ENCODE data around the gene TPST2. TPM values are rescaled to one million over a fixed set of nuclear protein-coding genes. Genes with fewer than 3 reads are reported as not detected.
"Not testable (repeated sequence)": the region's sequence is repeated elsewhere in the genome, so short reads cannot be mapped to it uniquely, and the experiment has no call there.

The TPST2 gene
- polyA plus RNA-seq, 1 donor: 7.2 TPM

DNA sequence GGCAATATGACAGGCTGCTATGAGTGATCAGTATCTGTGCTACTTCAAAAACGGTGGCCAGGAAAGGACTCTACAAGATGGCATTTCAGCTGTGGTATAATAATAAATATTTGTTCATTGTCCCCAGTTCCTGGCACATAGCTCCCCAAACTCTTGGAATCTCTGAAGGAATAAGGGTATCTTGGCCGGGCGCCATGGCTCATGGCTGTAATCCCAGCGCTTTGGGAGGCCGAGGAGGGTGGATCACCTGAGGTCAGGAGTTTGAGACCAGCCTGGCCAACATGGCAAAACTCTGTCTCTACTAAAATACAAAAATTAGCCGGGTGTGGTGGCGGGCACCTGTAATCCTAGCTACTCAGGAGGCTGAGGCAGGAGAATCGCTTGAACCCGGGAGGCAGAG, 61.4 kb downstream of the TPST2 start:
- not testable (repeated sequence) for DNase-seq

DNA sequence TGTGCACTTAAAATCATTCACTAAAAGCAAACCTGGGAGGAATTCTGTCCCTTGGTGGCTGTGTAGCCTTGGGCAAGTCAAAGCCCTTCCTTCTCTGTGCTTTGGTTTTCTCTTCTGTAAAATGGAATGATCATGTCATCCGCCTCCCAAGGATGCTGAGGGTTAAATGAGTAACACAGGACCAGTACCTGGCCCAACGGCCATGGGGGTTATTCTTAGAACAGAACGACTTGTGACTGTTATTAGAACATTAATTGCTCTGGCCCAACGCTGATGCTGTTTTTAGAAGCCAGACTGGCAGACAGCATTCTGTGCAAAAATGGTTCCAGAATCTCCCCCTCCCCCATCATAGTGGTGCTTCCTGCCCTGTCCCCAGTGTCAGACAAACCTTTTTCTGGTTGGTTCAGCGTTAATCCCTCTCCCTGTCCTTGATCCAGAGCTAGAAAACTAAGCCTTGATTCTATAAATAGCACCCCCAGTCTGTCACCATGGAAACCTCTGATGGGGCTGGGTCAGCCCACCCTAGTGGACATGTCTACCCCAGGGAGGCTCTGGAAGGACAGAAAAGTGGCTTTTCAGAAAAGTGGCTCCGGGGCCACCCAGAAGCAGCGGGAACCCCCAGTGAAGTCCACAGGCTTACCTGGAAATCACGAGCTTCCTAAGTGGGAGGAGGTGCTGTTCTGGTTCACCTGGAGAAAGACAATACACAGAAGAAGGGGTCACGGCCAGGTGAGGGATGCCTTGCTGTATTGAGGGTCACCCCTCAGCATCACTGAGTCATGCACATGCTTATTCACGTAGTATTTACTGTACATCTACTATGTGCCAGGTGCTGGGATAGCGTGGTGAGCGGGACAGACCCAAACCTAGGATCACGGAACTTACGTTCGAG, 62.1 kb downstream of the TPST2 start:
- no peak for DNase-seq

DNA sequence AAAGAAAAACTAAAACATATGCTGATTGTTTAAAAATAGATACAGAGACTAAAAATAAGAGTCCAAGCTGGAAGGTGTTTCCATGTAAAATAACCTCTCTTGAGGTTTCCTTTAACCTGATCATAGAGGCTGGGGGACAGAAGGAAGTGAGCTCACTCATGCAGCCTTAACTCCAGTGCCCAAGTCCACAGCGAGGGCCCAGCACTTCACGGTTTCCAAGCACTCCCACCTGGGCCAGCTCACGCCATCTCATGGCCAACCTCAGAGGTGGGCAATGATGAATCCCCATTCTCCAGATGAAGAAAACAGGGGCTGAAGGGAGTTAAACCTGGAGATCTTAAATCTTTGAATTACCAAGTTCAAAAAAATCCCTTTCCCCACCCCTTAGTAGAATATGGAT, 62.8 kb downstream of the TPST2 start:
- DNase-seq: no peak

DNA sequence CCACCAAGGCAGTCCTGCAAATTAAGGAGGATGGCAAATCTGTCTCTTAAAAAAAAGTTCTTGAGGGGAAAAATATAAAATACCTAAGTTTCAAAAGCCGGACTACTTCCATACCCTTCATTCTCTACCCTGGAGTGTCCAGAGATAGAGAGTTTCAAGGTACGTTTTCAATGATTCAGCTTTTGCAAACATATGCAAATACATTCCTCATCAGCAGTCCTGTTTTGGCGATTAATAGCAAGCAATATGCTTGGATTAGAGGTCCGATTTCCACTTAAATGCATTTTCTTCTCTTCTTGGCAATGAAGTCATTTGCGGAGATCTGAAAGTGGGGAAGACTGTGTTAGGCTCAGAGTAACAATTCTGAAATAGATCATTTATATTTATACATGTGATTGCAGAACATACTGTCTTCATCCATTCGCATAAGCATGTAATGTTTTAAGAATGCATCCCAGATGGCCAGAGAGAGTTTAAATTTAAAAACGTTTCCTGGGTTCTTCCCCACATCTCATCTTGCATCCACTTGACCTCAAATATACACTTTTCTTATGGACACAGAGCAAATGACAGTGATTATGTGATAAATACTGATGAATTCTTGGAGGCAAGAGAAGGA, 63.9 kb downstream of the TPST2 start:
- DNase-seq: no peak

DNA sequence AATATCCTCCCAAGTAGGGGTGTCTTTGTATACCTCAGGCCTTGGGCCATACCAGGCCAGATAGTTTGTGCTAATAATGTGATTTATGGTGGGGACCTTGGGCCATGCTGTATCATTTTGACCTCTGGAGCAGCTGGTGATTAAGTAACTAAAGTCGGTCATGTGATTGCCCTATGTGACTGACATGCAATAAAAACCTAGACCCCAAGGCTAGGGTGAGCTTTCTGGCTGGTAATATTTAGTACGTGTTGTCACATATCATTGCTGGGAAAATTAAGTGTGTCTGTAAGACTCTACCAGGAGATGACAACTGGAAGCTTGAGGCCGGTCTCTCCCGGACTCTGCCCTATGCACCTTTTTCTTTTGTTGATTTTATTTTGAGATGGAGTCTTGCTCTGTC, 65.1 kb downstream of the TPST2 start:
- no peak for DNase-seq

DNA sequence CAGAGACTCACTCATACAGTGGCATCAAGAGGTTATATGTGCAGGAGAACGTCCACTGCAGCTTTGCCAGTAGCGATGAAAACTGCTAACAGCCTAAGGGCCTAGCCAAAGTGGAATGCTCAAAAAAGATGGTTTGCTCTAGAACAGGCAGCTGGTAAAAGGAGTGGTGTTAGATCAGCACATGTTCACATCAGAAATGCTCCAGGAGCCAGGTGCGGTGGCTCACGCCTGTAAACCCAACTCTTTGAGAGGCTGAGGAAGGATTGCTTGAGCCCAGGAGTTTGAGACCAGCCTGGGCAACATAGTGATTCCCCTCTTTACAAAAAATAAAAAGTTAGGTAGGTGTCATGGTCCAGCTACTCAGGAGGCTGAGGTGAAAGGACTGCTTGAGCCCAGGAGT, 67.3 kb downstream of the TPST2 start:
- DNase-seq: no peak

DNA sequence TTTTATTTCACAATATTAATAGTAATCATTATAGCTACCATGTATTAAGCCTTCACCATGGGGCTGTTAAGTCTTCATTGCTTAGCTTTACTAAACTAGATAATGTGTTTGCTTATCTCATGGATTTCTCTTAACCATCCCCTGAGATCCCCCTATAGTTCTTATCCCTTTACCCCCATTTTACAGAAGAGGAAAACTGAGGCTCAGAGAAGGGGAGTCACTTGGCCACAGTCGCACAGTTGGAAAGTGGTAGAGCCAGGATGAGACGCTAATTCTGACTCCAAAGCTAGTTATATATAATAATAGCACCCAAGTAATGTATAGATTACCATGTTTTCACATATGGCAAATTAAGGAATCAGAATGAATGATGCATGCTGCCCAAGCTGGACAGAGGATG, 67.9 kb downstream of the TPST2 start:
- DNase-seq: no peak

DNA sequence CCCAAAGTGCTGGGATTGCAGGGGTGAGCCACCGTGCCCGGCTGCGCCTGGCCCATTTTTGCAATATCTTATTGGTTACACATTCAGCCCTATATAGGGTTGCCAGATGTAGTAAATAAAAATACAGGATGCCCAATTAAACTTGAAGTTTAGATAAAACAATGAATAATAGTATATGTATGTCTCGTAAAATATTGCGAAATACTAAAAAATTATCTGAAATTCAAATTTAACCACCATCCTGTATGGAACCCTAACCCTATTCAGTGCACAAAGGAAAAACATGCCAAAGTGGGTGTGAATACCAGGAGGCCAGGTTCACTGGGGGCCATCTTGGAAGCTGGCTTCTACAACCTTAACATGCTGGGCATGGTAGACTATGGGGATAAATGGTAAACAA, 72.5 kb downstream of the TPST2 start:
- no peak for DNase-seq

DNA sequence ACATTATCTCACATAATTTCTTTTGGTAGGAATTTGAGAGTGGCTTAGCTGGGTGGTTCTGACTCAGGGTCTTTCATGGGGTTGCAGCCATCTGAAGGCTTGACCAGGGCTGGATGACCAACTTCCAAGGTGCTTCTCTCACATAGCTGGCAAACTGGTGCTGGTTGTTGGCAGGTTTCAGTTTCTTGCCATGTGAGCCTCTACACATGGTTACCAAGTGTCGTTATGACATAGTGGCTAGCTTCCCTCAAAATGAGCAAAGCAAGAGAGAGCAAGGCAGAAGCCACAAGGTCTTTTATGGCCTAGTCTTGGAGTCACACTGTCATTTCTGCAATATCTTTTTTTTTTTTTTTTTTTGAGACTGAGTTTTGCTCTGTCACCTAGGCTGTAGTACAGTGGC, 73.4 kb downstream of the TPST2 start:
- DNase-seq: no peak

DNA sequence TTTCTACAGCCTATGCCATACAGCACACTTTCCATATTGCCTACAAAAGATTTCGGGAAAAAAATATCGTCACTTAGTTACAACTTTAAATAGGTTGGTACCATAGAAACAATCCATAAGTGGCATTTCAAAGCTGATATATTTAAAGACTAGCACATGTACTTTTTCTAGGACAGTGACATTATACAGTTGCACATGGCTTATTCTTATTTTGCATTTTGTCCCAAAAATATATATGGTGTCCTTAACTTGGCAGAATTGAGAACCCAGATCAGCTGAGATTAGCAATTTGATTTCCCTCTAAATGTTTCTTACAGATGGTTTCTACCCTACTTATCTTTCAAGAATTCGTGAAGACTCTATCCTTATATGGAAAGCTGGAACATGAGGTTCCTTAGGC, 74.0 kb downstream of the TPST2 start:
- no peak for DNase-seq

DNA sequence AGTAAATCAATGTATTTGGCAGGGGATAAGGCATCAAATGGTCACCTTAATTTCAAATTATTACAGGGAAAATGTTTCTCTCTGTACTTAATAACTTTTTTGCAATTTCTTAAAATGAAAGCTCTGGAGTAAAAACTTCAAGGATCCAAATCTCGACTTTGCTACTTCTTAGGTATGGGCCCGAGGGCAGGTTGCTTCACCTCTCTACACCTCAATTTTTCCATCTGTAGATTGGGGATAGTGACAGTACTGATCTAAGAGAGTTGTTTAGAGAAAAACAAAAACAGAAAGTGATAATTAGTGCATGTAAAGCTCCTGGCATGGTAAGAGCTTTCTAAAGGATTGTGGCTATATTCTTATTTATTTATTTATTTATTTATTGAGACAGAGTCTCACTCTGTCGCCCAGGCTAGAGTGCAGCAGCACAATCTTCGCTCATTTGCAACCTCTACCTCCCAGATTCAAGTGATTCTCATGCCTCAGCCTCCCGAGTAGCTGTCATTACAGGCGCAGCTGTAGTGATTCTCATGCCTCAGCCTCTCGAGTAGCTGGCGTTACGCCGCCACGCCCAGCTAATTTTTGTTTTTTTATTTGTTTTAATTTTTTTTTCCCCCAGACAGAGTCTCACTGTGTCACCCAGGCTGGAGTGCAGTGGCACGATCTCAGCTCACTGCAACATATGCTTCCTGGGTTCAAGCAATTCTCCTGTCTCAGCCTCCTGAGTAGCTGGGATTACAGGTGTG, 75.3 kb downstream of the TPST2 start:
- DNase-seq: no peak

DNA sequence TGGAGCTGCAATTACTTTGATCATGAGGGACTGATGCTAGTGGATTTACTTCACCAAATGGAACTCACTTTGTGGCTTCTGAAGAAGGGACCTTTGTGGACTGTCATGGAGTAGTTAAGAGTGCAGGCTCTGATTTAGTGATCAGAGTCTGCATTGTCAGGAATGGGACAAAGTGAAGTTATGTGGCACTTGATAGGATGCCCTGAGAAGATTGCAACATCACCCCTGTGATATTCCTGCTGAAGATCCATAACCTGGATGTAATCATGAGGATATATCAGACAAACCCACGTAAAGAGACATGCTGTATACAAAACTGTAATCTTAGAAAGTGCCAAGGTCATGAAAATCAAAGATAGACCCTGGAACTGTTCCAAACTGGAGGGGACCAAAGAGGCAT, 76.1 kb downstream of the TPST2 start:
- no peak for DNase-seq

DNA sequence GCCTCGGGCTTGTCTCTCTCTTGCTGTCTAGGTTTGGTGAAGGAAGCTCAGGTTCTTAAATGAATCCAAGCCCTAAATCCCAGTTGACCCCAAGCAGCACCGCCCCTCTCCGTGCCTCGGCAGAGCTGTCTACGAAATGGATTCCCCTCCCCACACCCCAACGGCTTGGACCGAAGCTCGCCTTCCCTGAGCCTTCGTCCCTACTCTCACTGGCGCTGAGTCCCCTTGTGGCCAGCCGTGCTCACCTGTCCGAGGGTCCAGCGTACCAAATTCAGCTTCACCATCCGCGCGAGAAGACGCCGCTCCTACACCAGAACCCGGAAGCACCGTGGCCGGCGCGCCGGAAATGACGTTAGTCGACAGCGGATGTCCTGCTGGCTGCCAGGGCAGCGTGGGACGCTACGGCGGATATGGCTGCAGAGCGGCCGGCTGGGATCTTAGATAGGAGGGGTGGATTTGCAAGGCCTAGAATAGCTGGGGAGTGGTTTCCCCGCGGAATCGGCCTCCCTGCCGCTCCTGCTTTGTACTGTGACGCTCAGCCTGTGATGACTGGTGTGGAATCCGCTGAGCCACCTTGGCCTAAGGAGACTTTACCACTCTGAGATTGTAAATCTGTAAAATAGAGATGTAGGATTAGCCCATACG, 77.7 kb downstream of the TPST2 start, which contains the start of gene TFIP11:
Gene TFIP11 (minus strand): TSS at position 325 of the 645 bp plus-strand sequence. CDS start 2,201 bp downstream, outside the sequence.
- peak; percentile 96 for DNase-seq

DNA sequence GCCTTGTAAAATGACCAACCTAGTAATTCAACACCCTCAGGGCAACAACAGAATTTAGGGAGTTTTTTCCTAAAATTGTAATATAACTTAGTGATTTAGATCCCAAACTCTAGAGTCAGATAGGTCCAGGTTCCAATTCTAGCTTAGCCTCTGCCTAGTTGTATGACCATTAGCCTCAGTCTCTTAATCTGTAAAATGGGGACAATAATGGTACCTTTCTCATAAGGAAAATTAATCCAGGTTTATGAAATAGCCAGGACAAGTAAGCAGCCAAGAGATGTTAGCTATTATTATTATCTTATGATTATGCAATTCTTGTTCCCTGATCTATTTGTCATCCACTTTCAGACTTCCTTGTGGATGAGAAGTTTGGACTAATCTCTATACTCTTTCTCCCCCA, 81.8 kb downstream of the TPST2 start:
- no peak for DNase-seq

DNA sequence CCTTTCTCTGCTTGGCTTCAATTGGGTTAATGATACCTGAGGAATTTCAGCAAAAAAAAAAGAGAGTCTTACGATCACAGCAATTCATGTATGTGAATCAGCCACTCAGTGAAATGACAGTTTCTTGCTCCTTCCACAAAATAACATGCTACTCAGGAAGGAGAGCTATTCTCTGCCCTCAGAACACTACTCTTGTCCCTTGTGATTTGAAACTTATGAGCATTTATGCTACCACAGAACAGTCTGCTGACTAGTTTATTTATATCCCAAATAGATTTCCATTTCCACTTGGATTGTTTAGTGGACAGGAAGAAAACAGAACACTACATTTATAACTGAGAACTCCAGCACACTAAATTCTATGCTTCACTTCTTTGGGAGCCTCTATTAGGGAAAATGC, 86.2 kb downstream of the TPST2 start:
- DNase-seq: no peak

DNA sequence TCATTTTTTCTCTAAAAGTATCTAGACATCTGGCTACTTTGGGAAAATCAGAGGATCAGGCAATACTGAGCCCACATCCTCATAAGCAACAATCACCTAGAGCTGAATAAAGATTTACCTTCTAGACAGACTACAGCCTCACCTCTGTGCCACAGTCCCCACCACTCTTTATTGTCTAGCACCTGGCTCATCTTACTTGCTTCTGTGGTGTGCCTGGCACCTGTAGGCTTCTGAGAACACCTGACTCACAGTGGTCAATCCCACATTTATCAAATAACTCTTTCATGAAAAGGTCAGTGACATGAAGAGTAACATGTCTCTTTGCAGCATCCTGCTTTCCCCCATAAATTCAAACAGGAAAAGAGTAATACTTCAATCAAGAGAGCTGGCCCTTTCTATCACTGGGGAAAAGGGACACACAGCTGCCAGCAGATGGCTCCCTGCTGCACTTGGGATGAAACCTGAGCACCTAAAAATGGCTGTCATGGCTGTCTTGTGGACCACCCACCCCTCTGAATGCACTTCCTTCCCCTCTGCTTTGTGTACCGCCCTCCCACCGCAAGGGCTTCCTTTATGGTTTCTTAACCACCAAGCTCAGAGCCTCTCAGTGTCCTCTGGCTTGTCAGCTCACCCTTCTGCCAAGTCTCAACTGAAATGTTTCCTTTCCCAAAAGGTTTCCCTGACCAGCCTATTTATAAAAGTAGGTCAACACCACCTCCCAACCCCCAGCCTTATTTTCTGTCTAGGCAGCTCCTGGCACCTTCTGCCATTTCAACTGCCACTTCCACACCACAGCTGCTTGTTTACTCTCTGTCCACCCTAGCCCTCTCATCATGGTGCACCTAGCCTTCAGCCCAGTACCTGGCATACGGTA, 87.0 kb downstream of the TPST2 start:
- no peak for DNase-seq

DNA sequence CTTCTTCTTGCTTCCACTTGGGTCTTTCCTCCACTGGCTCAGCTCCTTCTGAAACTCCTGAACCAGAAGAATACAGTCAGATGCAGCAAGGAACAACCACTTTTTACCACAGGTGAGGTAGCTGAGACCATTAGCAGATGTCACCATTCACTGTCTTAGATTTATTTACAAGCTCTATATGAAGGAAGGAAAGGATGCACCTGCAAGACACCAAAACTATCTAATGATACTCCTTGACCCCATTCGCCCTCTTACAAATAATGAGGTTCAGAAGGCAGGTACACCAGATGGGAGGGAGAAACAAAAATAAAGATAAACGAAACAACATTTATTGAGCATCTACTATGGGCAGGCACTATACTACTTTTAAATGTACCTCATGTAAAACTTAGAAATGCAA, 87.9 kb downstream of the TPST2 start:
- DNase-seq: no peak

DNA sequence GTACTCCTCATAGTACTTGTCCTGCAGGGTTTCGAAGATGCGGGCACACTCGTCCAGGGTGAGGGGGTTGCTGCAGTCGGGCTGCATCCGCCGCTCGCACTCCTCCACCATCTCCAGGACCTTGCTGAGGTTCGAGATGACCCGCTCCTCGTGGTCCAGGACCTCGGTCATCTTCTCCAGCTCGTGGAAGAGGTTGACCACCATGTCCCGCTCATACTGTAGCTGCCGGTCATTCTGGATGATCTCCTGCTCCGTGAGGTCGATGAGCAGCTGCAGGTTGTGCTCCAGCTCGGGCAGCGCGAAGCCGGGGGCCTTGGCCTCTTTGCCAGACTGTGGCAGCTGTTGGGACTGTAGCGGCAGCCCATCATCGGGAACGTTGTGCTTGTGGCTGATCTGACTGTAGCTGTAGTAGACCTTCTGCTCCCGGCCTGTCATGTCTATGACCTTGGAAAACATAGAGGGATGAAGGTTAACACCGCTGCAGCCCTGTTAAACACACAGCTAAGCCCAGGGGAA, 90.7 kb downstream of the TPST2 start:
- DNase-seq: no peak

DNA sequence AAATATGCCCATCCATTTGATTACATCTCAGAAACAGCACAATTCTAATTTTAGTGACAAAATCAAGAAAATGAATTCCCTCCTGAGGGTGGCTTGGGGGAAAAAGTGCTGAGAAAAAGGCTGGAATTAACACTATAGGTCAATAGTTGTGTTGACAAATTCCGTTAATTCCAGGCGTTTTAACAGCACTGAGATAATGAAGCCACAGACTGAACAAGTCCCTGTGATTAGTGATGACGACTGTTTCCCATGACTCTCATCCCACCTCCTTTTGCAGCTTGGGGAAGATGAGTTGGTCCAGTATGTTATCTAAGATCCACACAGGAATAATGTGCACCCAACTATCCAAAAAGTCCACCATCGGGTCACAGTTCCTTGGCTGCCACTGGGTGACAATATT, 93.5 kb downstream of the TPST2 start:
- no peak for DNase-seq

DNA sequence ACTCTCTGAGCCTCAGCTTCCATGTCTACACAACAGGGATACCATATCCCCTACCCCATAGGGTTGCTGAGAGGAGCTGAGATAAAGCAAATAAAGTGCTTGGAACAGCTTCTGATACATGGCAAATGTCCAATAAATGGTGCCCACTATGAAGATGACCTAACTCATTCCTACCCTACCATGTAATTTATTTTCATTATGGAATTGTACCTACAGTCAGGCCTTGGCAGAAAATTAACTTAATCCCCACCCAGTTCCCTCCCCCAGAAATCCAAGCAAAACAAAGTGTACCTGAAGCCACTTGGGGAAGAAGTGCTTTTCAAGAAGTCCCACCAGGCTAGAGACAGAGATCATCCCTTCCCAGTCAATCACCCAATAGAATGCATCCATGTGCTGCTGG, 95.4 kb downstream of the TPST2 start:
- DNase-seq: no peak

DNA sequence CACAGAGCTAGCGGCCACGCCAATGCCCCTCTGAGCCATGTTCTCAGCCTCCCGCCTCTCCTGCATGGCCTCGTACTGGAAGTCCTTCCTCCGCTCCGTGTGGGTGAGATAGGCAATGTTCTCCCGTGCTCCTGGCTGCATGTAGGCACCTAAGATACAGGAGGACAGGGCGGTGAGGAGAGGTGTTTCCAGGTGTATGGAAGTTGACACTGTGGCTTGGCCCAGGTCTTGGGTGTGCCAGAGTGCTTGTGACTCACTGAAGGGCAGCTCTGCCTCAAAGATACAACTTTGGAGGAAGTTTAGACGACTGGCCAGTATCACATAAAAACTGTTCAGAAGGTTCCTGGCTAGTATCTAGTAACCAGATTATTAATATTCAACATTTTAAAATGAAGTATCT, 97.7 kb downstream of the TPST2 start:
- no peak for DNase-seq

Data from hindlimb muscle (tissue), 1 donor.